GM18951 (cell line): ENCODE results near the gene IGSF23.
"Not testable (repeated sequence)": the region's sequence is repeated elsewhere in the genome, so short reads cannot be mapped to it uniquely, and the experiment has no call there.

Source experiments
- POLR2A ChIP-seq: IDR thresholded peaks from 4 replicates; pipeline ENCODE4 v1.6.1; 2011; ENCODE audit warnings: mild to moderate bottlenecking; ENCODE audit not compliant: insufficient read length, insufficient read depth; ENCODE audit errors: extremely low read depth
- in situ Hi-C: fragments of 300-500 bp; cut with MboI; formaldehyde crosslinking; loops from one replicate; pipeline ENCODE4 v1.12.0; 2022; ENCODE audit warnings: low sequenced_read_pairs, mixed read lengths, inconsistent platforms; ENCODE audit not compliant: unreplicated experiment

IGSF23 gene

DNA sequence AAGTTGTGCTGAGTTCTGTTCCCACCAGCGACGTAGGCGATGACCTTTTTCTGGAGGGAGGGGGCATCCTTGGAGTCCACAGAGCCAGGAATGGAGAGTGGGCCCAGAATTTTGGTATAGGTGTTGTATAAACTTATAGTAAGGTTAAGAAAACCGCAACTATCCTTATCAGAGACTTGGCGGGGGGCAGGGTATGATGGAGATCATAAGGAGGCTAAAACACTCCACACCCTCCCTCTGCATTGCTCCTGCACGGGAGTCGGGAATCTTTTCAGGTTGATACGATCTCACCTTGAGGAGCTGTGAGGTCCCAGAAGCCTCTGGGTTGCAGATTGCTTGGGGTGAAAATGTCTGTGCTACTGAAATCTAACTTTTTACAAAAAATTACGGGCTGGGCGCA, 51.6 kb downstream of the IGSF23 start:
- in situ Hi-C loops: no loop called here

DNA sequence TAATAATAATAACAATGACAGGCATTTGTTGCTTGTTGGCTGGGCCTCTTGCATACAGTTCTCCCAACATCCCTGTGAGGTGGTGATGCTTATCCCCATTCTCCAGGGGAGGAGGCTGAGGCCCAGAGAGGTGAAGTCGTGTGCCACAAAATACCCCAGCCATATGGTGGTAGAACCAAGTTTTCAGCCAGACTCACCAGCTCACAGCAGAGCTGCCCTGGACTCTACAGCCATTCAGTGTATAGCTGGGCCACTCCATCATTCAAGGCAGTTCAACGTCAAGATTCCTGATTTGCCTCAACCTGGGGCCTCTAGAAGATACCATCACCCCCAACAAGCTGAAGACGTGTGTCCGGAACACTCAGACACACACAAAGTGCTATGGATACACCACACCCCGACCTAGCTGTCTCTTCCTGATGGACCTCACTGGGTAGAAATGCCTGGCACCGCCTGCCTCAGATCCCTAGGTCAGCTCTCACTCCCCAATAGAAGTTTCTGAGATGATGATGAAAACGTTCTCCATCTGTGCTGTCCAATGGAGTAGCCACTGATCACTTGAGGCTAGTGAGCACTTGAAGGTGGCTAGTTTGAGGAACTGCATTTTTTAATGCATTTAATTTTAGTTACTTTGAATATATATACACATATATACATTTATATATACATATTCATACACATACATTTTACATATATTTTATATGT, 53.6 kb downstream of the IGSF23 start:
- in situ Hi-C loops: no loop called here
- TF ChIP-seq POLR2A: no peak

More for the DNA sequence above, 51.6 kb downstream of the IGSF23 start:
- TF ChIP-seq POLR2A: no peak

DNA sequence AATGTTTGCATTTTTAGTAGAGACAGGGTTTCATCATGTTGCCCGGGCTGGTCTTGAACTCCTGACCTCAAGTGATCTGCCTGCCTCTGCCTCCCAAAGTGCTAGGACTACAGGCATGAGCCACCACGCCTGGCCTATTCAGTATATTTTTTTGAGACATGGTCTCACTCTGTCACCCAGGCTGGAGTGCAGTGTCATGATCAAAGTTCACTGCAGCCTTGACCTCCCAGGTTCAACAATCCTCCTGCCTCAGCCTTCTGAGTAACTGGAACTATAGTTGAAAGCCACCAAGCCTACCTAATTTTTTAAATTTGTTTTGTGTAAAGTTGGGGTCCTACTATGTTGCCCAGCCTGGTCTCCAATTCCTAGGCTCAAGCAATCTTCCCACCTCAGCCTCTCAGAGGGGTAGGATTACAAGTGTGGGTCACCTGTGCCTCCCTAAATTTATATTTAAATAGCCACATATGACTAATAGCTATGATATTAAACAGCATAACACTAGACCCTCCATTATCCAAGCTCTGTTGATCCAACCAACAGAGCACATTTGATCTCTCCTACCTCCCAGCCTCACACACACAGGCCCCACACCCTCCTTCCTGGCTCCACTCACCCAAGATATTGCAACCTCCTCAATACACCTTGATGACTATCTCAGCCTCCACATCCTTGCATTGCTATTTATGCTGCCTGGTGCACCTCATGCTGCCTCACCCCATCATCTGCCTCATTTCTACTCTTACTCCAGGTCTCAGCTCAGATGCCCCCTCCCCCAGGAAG, 55.8 kb downstream of the IGSF23 start:
- TF ChIP-seq POLR2A: no peak
- in situ Hi-C loops: no loop called here

DNA sequence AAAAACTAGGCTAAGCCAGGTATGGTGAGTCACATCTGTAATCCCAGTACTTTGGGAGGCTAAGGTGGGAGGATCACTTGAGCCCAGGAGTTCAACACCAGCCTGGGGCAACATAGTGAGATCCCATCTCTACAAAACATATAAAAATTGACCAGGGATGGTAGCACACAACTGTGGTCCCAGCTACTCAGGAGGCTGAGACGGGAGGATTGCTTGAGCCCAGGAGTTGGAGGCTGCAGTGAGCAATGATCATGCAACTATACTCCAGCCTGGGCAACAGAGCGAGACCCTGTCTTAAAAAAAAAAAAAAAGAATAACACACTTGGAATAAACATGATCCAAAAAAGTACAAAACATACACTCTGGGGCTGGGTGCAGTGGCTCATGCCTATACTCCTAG, 56.7 kb downstream of the IGSF23 start:
- in situ Hi-C loops: not testable (repeated sequence)

DNA sequence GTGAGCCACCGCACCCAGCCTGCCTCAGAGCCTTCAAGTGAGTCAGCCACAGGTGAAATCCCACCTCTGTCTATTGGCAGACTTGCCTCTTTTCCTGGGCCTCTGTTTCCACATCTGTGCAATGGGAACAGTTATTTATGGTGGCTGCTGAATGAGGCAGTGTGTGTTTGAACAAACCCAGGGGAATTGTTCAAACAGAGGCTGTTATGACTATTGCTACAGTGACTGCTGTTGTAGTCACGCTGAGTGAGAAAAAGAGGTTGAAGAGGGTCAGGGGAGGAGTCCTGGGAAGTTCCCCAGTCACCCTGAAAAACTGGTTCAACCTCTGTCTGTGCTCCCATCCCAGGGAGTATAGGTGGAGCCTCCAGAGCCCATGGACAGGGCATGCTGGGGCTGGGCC, 58.0 kb downstream of the IGSF23 start, which contains the start of gene CEACAM19:
TSS of gene CEACAM19 (plus strand) at position 83 of the 400 bp plus-strand sequence. CDS start 450 bp downstream, outside the sequence.
- no peak for TF ChIP-seq POLR2A
- in situ Hi-C loops: no loop called here

DNA sequence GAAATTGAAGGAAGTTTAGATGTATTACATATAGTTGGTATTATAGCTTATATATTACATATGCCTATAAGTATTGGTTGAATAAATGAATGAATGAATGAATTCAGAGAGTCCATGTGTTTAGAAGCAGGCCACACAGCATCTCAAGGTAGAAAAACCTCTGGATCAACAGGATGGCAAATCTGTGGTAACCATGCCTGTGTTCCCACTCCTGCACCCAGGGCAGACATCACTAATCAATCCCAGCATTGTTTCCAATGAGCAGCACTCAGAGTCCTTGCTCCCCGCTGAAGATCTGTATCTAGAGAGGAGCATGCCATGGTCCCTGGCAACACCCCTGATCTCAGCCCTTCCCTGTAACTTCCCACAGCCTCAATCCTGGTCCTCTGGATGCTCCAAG, 58.9 kb downstream of the IGSF23 start:
- TF ChIP-seq POLR2A: no peak
- in situ Hi-C loops: no loop called here

DNA sequence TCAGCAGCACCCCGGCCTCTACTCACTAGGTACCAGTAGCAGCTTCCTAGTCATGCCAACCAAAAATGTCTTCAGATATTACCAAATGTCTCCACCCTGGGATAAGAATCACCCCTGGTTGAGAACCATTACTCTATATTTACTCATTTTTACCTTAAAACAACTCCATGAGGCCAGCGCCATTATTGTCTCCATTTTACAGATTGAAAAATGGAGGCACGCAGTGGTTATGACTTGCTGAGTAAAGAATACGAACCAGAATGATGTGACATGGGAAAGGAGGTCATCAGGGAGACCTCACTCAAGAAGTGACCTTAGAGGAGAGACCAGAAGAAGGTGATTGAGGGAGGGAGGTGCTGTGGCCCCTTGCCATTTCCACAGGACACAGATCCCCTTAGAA, 60.1 kb downstream of the IGSF23 start:
- in situ Hi-C loops: no loop called here
- TF ChIP-seq POLR2A: no peak

DNA sequence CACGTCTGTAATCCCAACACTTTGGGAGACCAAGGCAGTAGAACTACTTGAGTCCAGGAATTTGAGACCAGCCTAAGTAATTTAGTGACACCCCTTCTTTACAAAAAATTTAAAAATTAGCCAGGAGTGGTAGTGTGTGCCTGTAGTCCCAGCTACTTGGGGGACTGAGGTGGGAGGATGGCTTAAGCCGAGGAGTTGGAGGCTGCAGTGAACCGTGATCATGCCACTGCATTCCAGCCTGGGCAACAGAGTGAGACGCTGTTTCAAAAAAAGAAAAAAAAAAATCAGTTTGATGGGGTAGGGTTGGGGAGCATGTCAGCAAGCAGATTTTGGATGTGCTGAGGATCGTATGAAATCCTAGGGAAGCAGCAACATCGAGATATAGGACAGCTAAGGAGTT, 62.2 kb downstream of the IGSF23 start:
- in situ Hi-C loops: no loop called here
- no peak for TF ChIP-seq POLR2A

DNA sequence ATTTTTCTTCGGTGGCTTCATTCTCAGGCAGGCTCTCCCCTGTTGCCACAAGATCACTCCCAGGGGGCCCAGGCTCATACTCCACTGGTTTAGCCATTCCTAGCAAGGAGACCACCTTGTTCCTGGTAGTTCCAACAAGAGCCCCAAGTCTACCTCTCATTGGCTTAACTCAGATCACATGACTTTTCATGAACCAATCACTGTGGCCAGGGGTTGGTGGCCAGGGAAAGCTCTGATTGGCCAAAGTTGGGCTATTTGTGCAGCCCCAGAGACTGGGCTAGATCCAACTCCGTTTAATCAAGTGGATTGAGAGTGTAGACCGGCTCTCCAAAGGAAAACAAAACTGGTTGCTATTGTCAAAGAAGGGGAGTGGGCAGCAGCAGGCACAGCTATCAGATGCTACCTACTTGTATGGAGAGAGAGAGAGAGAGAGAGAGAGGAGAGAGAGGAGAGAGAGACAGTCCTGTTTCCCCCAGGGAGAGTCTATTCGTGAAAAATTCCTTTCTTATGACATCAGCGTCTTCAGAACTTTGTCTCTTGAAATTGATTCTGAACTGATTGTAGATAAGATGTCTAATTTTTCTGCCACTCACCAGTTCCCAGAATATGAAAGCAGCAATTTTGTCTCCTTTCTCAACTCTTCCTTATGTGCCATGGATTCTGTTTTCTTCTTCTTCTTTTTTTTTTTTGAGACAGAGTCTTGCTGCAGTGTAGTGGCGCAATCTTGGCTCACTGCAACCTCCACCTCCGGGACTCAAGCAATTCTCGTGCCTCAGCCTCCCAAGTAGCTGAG, 63.9 kb downstream of the IGSF23 start:
- no peak for TF ChIP-seq POLR2A
- in situ Hi-C loops: no loop called here

DNA sequence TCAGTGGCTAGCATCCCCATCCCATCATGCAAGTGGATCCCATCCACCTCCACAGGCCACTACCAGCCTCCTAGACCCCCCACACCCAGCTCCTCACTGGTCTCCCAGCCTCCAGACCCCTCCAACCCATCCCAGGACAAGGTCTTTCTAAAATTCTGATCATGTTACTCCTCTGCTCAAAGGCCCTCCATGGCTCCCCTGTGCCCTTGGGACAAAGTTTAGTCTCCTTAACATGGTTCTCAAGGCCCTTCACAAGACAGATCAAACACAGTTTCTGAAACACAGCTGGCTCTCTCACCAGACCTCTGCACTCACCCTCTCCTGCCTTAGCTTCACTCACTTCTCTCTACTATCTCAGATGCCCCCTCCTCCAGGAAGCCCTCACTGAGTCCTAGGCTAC, 67.2 kb downstream of the IGSF23 start:
- in situ Hi-C loops: no loop called here
- TF ChIP-seq POLR2A: no peak

DNA sequence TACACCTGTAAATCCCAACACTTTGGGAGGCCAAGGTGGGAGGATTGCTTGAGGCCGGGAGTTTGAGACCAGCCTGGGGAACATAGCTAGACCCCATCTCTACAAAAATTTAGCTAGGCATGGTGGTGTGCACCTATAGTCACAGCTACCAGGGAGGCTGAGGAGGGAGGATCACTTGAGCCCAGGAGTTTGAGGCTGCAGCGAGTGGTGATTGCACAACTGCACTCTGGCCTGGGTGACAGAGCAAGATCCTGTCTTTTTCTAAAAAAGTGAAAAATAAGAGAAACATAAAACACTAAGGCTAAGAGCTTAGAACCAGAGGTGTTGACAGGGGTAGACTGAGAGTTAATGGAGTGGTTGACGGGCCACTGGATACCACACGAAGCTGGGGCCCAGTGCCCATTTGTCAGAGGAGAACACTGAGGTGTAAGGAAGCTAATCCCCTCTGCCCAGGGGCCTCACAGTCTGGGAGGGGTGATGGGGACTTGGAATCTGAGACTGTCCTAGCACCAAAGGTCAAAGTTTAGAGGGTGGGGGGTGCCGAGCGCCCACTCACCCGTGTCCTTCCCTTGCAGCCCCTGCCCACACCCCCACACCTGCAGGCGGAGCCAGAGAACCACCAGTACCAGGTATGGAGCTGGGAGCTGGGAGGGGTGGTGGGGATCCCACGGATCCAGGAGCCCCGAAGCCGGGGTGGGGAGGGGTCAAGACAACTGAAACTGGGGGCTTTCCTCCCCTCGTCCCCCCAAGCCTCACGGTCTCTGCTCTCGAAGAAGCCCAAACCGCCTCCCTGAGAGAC, 68.8 kb downstream of the IGSF23 start:
- no peak for TF ChIP-seq POLR2A
- in situ Hi-C loops: no loop called here

DNA sequence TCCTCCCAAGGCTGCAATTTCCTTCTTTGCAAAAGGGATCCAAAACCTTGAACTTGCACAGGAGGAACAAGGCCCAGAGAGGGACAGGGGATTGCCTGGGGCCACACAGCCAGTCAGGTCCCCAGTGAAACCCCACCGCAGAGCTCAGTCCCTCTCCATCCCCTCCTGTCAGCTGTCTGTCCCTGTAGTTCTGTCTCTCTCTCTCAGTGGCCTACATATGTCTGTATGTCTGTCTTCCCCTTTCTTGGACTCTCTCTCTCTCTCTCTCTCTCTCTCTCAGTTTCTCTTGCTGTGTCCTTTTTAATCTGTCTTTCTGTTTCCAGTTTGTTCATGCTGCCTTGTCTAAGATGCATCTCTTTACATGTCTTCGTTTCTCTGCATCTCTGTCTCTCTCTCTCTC, 69.4 kb downstream of the IGSF23 start:
- no peak for TF ChIP-seq POLR2A
- in situ Hi-C loops: no loop called here

DNA sequence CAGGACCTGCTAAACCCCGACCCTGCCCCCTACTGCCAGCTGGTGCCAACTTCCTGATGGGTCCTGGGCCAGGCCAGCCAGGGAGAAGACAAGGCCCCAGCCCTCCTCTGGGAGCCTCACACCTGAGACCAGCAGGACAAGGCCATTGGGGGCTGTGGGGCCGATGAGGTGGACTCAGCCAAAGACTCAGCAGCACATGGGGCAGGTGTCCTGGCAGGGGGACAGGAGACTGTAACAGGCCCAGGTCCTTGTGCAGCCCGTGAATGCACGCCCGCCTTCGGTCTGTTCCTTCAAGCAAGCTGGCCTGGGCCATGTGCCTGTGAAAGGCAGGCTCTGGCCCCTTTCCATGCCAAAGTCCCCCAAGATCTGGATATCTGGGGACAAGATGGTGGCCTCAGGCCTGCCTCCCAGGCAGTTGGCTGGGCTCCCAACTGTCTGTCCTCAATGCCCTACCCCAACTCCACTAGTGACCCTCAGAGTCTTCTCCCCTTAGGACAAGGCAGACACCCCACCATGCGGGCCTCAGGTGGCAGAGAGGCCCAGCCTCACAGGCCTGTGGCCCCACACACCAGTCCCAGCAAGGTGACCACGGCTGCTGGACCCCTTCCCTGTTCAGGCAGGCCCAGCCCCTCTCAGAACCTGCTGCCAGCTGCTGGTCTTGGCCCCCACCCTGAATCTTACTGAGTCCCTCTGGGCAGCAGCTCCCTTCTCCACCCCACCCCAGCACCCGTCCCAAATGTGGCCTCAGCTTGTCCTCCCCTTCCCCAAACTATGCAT, 70.3 kb downstream of the IGSF23 start:
- in situ Hi-C loops: no loop called here
- no peak for TF ChIP-seq POLR2A

DNA sequence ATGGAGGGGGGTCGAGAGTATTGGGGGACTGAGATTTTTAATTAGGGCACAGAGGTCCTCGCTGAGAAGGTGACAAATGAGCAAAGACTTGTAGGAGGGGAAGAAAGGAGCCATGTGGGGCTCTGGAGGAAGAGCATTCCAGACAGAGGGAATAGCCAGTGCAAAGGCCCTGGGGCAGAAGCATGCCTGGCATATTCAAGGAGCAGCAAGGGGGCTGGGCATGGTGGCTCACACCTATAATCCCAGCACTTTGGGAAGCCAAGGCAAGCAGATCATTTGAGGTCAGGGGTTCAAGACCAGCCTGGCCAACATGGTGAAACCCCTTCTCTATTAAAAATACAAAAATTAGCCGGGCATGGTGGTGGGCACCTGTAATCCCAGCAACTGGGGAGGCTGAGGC, 71.0 kb downstream of the IGSF23 start:
- in situ Hi-C loops: not testable (repeated sequence)
